Embryonic facial prominence (tissue), 1 donor: ENCODE data around the gene RIC3.

ENCODE experiments used
- DNase-seq: peaks from one replicate; pipeline ENCODE4 v3.0.0-alpha.2; 2016; ENCODE audit errors: extremely low spot score

RIC3 gene, protein sequence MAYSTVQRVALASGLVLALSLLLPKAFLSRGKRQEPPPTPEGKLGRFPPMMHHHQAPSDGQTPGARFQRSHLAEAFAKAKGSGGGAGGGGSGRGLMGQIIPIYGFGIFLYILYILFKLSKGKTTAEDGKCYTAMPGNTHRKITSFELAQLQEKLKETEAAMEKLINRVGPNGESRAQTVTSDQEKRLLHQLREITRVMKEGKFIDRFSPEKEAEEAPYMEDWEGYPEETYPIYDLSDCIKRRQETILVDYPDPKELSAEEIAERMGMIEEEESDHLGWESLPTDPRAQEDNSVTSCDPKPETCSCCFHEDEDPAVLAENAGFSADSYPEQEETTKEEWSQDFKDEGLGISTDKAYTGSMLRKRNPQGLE

DNA sequence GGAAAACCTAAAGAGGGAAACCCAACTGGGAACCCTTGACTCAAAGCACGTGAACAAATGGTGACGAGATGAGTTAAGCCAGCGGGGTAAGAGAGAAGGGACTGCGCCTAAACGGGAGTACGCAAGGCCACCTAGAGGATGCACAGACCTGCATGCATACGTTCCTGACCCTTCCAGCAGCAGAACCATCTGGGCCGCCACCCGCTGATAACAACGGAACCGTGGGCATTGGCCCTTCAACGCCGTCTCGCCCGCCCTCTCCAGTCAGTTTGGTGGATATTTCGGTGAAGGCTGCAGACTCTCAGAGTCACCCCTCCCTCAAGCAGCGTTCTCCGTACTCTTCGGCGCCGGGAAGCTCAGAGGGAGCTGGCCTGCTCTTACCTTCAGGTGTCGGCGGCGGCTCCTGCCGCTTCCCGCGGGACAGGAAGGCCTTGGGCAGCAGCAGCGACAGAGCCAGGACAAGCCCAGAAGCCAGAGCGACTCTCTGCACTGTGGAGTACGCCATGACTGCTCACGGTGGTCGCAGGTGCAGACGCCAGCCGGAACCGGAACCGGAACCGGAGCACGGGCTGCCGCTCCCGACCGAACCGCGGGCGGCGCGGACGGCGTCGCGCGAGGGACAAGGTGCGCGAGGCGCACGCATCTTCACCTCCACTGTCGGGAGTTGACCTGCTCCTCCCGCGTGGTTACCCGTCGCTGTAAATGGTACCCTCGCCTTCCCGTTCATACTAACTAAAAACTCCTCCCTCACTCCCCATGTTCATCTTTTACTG lies at the start of gene RIC3:
Gene RIC3, minus strand, starts transcription at position 541 of the 773 bp plus-strand sequence. Its CDS starts 36 bp downstream, at position 505.
- DNase-seq, result no peak

DNA sequence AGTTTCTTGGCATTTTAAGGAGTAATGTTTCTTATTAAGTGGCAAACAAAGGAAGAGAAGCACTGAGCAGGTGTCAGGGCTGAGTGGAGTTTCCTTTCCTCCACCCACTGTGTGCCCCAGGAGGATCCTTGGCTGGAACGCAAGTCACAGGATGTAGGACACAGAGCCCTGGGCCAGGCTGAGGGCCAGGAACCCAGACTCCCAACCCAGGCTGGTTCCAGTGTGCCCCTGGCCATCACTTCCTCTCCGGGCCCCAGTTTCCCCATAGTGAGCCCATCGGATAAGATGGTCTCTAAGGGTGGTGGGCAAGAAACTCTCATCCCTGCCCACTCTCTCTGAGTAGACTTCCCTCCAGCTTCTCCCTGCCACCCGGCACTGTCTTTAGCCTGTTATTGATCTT lies 49.6 kb upstream of the RIC3 start:
- no peak for DNase-seq

DNA sequence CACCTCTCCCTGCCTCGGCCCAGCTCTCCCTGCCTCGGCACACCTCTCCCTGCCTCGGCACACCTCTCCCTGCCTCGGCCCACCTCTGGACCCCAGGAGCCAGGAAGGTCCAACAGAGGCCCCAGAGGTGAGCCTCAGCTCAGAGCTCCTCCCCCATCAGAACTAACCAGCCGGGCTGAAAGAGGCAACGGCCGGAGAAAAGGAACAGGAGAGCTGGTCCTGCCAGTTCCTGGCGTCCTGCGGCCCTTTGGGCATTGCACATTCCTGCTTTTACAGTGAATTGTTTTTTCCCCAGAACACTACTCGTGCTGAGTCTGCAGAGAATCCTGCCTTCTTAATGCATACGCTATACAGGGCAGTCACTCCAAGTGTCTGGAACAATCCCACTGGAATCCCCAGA lies 49.1 kb upstream of the RIC3 start:
- no peak for DNase-seq

DNA sequence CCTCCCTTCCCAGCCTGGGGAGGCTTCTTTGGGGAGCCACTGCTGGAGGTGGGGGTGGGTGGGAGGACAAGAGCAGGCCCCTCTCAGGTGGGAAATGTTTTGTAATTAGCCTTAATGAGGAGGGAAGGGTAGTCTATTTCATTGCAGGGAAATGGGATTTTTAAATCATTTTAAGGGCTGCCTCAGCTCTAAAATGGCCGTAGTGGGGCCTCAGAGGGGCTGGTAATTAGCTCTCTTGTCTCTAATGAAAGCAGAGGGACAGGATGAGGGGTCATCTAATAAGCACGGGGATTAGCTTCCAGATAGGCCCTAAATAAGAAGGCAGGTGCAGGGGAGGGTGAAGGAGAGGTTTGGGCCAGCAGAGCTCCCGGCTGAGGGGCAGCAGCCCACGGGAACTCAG lies 48.3 kb upstream of the RIC3 start:
- DNase-seq, result no peak

DNA sequence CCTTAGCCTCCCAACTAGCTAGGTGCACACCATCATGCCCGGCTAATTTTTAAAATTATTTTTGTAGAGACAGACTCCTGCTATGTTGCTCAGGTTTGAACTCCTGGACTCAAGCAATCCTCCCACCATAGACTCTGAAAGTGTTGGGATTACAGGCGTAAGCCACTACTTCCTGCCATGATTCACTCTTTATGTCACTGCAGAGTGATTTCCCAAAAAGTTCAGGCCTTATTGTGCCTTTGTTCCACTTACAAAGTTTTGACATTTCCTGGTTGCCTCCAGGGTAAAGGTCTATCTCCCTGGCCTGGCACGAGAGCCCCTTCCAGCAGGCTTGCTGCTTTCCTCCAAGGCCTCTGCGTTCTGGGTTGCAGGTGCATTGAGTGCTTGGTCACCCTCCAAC lies 44.6 kb upstream of the RIC3 start:
- no peak for DNase-seq

DNA sequence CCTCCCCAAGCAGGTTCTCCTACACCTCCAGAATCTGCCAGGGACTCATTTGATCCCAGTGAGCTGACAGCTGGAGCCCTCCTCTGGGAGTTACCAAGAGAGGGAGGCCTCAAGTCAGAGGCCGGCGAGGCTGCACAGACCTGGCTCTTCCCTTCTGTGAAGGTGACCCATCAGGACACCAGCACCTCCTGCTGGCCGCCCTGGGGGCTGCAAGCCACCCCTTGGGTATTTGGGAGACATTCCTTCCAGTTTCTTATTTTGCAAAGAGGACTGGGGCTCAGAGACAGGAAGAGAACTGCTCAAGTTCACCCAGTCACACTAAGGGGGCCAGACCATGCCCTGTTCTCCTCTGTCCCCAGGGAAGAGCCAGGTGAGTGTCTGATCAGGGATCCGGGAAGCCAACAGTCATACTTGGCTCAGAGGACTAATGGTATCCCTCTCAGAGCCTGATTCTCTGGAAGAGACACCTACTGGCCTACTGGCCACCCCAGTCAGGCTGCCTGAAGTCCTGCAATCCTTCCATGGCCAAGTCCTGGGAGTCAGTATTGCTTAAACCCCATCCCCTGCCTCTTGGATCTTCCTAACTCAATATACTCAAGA lies 40.5 kb upstream of the RIC3 start:
- DNase-seq, result no peak

DNA sequence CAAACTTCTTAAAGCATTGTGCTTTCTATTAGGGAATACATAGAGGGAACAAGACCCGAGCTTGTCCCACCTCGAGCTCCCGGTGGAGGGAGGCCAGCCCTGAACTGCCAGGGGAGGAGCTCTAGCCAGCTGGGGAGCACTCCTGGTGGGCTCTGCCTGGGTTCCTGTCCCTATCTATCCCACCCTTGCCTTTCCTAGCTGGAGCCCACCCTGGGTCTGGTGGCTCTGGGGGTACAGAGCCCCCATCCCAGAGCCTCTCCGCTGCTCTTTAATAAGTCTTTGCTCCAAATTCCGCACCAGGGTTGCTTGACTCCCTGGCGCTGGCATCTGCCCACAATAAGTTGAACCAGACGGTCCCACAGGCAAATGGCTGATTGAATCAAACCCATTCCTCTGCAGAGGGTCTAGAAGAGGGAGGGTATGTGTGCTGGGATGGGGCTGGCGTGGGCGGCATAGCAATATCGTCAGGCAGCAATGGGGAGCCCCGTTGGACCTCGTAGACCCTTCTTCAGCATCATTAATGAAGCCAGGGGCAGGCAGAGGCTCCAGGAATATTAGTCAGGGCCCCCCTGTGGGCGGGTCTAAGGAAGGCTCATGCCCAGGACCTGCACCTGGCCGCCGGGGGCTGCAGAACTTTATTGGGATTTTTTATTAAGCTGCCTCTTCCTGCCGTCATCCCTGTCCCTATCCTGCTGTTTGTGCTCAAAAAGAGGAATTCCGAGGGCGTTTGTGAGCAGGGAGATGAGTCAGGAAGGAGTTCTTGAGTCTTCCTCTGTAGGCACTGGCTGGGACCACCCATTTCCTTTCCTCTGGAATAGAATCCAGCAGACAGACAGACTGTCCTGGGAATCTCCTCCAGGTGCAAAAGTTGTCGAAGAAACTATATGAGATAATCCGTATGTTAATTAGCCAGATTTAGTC lies 38.5 kb upstream of the RIC3 start:
- DNase-seq, result no peak

DNA sequence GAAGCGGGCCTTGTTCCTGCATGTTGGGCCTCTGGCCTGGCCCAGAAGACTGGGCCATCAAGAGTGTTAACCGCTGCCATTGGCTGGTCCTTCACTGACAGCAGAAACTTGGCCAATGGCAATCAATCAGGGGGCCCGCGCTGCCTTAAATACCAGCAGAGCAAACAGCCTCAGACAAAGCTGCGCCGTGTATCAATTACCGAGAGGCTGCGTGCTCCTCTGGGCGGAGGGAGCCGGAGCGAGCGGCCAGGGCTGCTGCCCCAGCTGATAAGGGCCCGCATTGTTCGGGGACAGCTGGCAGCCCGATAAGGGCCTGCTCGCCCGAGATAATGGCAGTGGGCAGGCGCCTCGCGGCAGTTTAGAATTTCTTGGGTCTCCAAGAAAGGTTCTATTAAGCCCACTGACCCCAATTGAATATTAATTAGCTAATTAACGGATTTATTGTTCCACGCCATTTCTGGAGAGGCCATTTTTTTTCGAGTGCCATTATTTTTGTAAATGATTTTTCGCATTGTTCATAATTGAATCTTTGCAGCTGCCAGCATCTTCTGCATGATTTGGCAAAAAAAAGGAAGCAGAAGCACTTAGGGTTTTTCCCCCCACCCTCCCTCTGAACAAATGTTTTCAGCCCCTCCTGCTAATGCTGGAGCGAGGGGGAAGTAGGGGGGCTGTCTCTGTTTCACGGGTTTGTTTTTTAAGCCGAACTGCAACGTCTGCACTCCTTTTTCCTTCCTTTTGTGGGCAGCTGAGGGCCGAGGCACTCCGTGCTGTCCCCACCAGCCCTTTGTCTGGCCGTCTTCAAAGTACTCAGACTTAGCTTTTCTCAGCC lies 37.6 kb upstream of the RIC3 start:
- no peak for DNase-seq

DNA sequence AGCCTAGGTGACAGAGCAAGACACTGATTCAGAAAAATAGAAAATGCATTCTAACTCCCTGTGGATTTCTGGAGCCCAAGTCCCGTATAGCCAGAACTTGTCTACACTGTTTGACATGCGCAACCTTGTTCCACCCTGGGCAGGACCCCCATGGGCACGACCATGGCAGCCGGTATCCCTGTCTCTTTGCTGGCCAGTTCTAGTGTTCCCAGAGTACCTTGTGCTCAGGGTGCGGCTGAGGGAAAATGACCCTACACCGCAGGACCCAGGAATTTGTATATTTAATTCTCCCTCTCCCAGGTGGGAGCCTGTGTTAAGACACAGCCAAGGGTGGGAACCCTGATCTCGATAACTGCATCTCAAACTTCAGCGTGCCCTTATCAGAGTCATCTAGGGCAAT lies 36.7 kb upstream of the RIC3 start:
- DNase-seq, result no peak

DNA sequence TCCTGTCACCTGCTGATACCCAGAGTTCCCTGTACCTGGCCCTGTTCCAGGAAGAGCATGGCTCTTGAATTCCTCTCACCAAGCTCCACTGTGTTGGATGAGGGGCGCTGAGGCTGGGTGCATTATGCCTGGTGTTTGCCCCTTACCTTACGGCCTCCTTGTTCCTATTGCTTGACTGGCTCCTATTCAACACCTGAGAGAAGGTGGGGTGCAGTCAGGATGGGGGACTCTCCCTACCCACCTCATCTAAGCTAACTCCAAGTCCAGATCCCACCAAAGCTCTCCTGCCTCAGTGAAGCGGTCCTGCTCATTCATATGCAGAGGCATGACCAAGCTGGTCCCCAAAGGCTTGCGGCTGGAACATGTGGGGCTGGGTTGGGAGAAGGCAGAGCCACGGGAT lies 35.8 kb upstream of the RIC3 start:
- no peak for DNase-seq

DNA sequence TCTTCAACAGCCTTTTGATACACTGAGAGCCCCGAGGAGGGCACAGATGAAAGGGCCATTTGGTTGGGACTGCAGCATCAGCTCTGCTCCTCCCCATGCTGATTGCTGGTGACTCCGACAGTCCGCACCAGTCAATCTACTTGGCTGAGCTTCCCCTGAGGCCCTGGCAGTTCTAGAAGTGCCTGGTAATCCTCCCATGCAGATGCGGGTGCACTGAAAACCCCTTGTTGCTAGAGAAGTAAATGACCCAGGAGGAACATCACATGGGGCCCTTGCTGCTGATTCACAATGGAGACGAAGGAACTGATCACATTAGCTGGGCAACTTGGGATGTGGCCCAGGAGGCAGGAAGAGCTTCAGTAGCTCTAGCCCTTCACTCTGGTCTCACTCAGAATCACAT lies 35.2 kb upstream of the RIC3 start:
- no peak for DNase-seq

DNA sequence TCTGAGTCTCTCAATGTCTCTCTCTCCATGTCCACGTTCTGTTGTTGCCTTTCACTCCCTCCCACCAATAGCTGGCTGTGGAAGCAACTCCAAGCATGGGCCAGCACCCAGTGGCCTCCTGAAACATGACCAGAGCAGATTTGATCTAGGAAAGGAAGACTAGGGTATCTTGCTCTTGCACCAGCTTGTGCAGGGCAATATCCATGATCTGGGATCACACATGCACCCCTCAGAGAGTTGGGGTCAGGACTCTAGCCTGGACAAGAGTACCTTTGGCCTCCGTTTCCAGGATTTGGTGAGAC lies 34.5 kb upstream of the RIC3 start:
- DNase-seq, result no peak

DNA sequence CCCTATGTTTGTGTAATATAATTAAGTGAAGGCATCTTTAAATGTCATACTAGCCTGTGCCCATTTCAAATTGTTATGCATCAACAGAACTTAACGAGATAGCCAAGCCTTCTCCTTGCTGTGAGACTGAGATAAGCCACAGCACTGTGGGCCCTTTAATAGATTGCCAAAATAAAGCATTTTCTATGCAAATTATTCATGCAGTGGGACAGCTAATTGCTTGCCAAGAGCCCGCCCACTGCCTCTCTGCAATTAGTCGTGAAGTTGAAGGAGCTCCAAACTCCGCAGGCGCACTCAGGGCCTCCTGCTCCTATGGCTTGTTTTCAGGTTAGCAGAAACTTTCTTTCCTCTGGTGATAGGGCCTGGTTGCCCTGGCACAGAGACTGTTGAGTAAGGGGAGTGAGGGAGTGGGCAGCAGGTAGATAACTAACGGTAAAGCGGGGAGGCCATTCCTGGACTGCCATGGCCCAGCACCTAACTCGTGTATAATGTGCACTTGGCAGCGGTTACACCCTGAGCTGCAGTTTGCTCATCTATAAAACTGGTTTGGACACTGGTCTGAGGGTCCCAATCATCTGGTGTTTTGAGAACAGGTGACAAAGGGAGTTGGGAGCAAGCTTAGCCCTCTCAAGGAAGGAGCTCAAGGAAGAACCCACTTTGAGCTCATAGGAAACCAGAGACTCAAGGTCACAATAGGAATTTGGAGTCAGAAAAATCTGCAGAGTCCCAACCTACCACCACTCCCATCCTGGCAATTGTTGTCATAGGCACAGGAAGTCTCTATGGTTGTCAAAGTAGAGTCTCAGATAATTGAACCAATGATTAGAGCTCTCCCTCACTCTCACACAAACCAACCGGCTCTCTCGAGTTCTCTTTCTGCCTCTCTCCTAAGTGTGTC lies 33.9 kb upstream of the RIC3 start:
- no peak for DNase-seq

DNA sequence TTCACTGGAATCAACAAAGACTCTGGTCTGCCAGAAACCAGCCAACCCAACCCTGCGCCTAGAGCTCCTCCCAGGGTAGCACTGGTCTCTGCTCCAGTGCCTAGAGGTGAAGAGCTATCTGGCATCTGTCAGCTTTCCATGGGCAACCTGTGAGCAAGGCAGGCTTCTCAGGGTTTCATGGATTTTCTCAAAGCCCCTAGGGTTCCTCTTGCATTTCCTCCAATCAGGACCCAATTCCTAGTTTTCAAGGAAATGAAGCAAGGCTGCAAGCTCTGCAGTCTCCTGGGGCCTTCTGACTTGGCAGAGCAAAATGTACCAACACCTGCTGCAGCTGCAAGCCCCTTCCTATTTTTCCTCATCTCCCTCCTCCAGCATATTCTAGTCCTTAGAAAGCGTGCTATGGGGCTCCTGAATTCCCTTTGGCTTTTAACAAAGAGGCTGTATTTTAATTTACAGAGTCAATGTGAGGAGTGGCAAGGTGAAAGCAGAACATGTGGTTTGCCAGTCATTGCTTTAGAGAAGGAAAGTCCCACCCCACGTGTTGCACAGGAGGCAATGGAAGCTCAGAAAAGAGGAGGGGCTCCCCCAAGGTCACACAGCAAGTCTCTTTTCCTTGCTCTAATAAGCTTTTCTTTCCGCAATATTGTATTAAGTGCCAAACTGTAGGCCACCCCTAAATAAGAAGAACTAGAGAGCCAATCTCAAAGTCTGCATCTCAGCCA lies 33.0 kb upstream of the RIC3 start:
- no peak for DNase-seq

DNA sequence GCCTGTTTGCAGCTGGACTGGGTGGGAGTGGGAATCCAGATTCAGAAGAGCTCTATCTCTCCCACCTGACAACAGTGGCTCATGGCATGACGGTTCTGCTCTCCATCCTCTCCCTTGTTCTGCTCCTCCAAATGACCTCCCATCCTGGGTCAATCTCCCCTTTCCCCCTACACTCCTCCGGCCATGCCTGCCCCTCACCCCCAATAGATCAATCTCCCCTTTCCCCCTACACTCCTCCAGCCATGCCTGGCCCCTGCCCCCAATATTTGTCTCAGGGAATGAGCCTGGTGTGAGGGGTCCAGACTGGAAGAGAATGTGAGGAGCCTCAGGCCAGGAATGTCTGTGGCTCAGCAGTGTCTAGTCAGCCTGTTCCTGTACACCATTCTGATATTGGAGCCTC lies 30.9 kb upstream of the RIC3 start:
- no peak for DNase-seq

DNA sequence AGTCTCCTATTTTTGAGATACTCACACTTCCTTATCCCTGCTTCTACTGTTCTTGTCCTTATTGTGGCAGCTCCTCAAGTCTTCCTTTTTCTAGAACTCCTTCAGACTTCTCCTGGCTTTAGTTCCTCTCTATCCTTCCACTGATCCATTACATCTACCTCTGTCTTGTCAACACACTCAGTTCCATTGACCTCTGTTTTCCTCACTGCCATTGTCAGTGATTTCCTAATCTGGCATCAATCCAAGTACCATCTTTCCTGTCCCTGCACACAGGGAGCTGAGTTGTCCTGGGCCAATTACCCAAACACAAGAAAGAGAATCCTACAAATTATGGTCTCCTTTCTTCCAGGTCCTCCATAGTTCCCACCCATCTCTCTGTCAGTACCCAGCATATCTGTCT lies 27.9 kb upstream of the RIC3 start:
- no peak for DNase-seq

DNA sequence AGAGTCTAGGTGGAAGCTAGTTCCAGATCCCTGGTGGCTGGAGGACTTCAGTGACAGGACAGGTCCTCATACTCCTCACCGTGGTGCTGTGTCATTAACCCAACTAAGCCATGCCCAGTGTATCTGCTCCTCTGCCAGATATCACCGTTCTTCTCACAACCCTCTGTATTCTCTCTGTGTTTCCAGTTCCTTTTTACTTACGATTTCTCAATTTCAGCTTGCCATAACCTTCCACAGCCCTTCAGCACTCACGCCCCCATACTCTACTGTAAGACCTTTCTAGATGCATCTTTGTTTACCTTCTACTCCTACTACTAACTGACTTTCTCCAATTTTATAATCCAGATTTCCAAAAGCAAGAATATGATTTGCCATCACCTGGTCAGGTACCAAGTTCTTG lies 26.1 kb upstream of the RIC3 start:
- no peak for DNase-seq

DNA sequence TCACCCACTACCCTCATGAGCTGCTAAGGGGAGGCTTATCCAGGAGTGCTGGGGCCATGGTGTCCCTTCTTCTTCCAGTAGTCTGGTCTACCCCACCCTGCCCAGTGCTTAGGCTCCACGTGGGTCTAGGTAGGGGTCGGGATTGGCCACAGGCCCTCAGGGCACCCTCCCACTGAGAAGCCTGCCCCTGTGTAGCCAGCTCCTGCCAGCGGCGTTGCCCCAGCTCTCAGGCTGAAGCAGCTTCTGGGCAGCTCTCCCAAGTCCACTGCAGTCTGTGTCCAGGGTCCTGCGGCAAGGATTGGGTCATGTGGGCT lies 24.0 kb upstream of the RIC3 start:
- no peak for DNase-seq

DNA sequence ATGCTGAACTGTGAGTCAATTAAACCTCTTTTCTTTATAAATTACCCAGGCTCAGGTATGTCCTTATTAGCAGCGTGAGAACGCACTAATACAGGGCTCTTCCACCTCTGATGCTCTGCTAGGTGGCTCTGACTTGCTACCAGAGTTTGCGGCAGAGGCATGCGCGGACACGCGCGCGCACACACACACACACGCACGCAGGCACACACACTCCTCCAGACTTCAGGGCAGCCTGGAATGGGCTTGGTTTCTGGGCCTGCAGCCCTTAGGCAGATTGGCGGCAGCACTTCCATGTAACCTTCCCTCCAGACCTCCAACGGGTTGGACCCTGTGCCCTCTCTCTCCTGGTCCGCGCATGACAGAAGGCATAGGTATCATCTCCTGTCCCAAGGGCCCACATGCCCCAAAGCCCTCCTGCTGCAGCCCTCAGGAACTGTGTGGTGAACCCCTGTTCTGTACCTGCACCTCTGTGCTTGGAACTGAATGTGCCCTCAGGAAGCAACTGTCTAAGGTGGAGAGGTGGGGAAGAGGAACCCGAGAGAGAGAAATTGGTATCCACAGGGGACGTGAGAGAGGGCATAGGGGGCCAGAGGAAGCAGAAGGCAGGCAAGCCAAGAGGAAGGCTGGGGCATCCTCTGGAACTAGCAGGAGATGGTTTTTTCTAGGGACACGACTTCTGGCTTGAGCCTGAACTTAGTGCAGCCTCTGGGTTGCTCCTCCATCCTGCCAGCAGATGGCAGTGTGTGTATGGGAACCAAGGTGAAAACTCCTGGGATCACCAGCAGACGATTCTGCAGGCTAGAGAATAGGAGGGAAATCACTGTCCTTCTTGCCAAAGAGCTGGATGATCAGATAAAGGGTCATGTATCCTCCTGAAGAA lies 23.4 kb upstream of the RIC3 start:
- DNase-seq, result peak; percentile 43
